ENCODE measurements around the gene ARHGAP24.

ARHGAP24 gene

GRCh38 chr4:85970535-85970934 lies 495.6 kb downstream of the ARHGAP24 start:
- TF ChIP-seq REST (IDR thresholded peaks at IDR 0.05; ENCODE audit: insufficient read depth in 1 of 2, low read depth in 2 of 2, low read length in 2 of 2) (no peak), POLR2AphosphoS5 (IDR thresholded peaks at IDR 0.05; ENCODE audit: low read depth, low read length) (no peak), TAF1 (IDR thresholded peaks at IDR 0.05; ENCODE audit: borderline replicate concordance, insufficient read depth, low read length) (no peak), FOXP2 (optimal IDR thresholded peaks at IDR 0.05; ENCODE audit: borderline replicate concordance, extremely low read depth, extremely low read length, insufficient read depth) (no peak), SIN3A (IDR thresholded peaks at IDR 0.05; ENCODE audit: borderline replicate concordance, insufficient read depth, low read length) (no peak)

- TF ChIP-seq FOXP2 (optimal IDR thresholded peaks at IDR 0.05; ENCODE audit: borderline replicate concordance, extremely low read depth, extremely low read length, insufficient read depth) (no peak), SIN3A (IDR thresholded peaks at IDR 0.05; ENCODE audit: borderline replicate concordance, insufficient read depth, low read length) (no peak), TAF1 (IDR thresholded peaks at IDR 0.05; ENCODE audit: borderline replicate concordance, insufficient read depth, low read length) (no peak), POLR2AphosphoS5 (IDR thresholded peaks at IDR 0.05; ENCODE audit: low read depth, low read length) (no peak), REST (IDR thresholded peaks at IDR 0.05; ENCODE audit: insufficient read depth in 1 of 2, low read depth in 2 of 2, low read length in 2 of 2) (no peak)
Measured at GRCh38 chr4:85979276-85979675, 504.3 kb downstream of the ARHGAP24 start.

GRCh38 chr4:85986266-85986665 lies 511.3 kb downstream of the ARHGAP24 start:
- TF ChIP-seq TAF1 (IDR thresholded peaks at IDR 0.05; ENCODE audit: borderline replicate concordance, insufficient read depth, low read length) (no peak), SIN3A (IDR thresholded peaks at IDR 0.05; ENCODE audit: borderline replicate concordance, insufficient read depth, low read length) (no peak), FOXP2 (optimal IDR thresholded peaks at IDR 0.05; ENCODE audit: borderline replicate concordance, extremely low read depth, extremely low read length, insufficient read depth) (no peak), REST (IDR thresholded peaks at IDR 0.05; ENCODE audit: insufficient read depth in 1 of 2, low read depth in 2 of 2, low read length in 2 of 2) (no peak), POLR2AphosphoS5 (IDR thresholded peaks at IDR 0.05; ENCODE audit: low read depth, low read length) (no peak)

- TF ChIP-seq SIN3A (IDR thresholded peaks at IDR 0.05; ENCODE audit: borderline replicate concordance, insufficient read depth, low read length) = no peak
- TF ChIP-seq REST (IDR thresholded peaks at IDR 0.05; ENCODE audit: insufficient read depth in 1 of 2, low read depth in 2 of 2, low read length in 2 of 2) = no peak
- TF ChIP-seq POLR2AphosphoS5 (IDR thresholded peaks at IDR 0.05; ENCODE audit: low read depth, low read length) = no peak
- no peak for TF ChIP-seq TAF1 (IDR thresholded peaks at IDR 0.05; ENCODE audit: borderline replicate concordance, insufficient read depth, low read length)
- no peak for TF ChIP-seq FOXP2 (optimal IDR thresholded peaks at IDR 0.05; ENCODE audit: borderline replicate concordance, extremely low read depth, extremely low read length, insufficient read depth)
Measured at GRCh38 chr4:85993641-85994040, 518.7 kb downstream of the ARHGAP24 start.

- TF ChIP-seq TAF1 (IDR thresholded peaks at IDR 0.05; ENCODE audit: borderline replicate concordance, insufficient read depth, low read length) = no peak
- no peak for TF ChIP-seq REST (IDR thresholded peaks at IDR 0.05; ENCODE audit: insufficient read depth in 1 of 2, low read depth in 2 of 2, low read length in 2 of 2)
- no peak for TF ChIP-seq SIN3A (IDR thresholded peaks at IDR 0.05; ENCODE audit: borderline replicate concordance, insufficient read depth, low read length)
- no peak for TF ChIP-seq FOXP2 (optimal IDR thresholded peaks at IDR 0.05; ENCODE audit: borderline replicate concordance, extremely low read depth, extremely low read length, insufficient read depth)
- TF ChIP-seq POLR2AphosphoS5 (IDR thresholded peaks at IDR 0.05; ENCODE audit: low read depth, low read length) = no peak
Measured at GRCh38 chr4:85994576-85994975, 519.6 kb downstream of the ARHGAP24 start.
